A549 (cell line): ENCODE measurements around the gene SMIM43. TPM values are rescaled to one million over a fixed set of nuclear protein-coding genes. Genes with fewer than 3 reads are reported as not detected.
A peak's percentile ranks its signal among the peaks of the same experiment; 100 is the strongest.

Experiments
- ATAC-seq, 2 experiments: fragments of 200-7000 bp in 1 of 2; fragments of >200 bp in 1 of 2; cut with Nextera tagmentation in 1 of 2; cut with Tn5 transposase in 1 of 2; 3 replicates each; pipeline versions ENCODE4 v1.8.0 to v1.9.1; 2018 to 2020; ENCODE audit warnings: mild to moderate bottlenecking in 1 of 2, moderate library complexity in 1 of 2
- CTCF ChIA-PET: fragments of 300-600 bp; sonication (Branson Sonifier 250); formaldehyde crosslinking; extraction: SDS; loops from one replicate; lab custom pipeline; 2021; ENCODE audit warnings: antibody characterized with exemption, inconsistent platforms; lab: Yijun Ruan, JAX
- POLR2A ChIA-PET: fragments of 350-600 bp; formaldehyde crosslinking; extraction: SDS; loops from one replicate; lab custom pipeline; 2021; ENCODE audit warnings: antibody characterized with exemption, inconsistent platforms; lab: Yijun Ruan, JAX
- DNase-seq, 2 experiments: peaks; one replicate each; pipeline versions ENCODE4 v3.0.0 to v3.0.0-alpha.2; 2011 to 2016; ENCODE audit warnings: low read depth in 1 of 2, low spot score in 1 of 2
- FAIRE-seq: peaks from 2 replicates; lab custom pipeline; 2011; peaks lifted over from hg19 to GRCh38; lab: Jason Lieb, UNC
- H3K27ac ChIP-seq, 2 experiments: fragments of >200 bp; sonication (Bioruptor Twin); formaldehyde crosslinking; 3 replicates each; pipeline ENCODE4 v1.5.1; 2016 to 2017
- H3K4me1 ChIP-seq: fragments of >200 bp; sonication (Bioruptor Twin); formaldehyde crosslinking; 3 replicates; pipeline ENCODE4 v1.6.1; 2016
- H3K4me2 ChIP-seq: fragments of >200 bp; sonication (Bioruptor Twin); formaldehyde crosslinking; 3 replicates; pipeline ENCODE4 v1.6.1; 2016
- H3K4me3 ChIP-seq: fragments of >200 bp; sonication (Bioruptor Twin); formaldehyde crosslinking; 3 replicates; pipeline ENCODE4 v1.5.1; 2016
- H3K9me3 ChIP-seq: fragments of >200 bp; sonication (Bioruptor Twin); formaldehyde crosslinking; 3 replicates; pipeline ENCODE4 v1.6.1; 2016
- ATOH8 ChIP-seq: fragments of 250-450 bp; sonication (Bioruptor Pico); IDR thresholded peaks from 2 replicates; pipeline ENCODE4 v1.5.0; 2020; ENCODE audit warnings: low read depth, mild to moderate bottlenecking, moderate library complexity
- EHMT2 ChIP-seq: fragments of 200-600 bp; sonication (generic); IDR thresholded peaks from 2 replicates; pipeline ENCODE4 v1.6.1; 2016; ENCODE audit warnings: antibody characterized with exemption, low read depth, mild to moderate bottlenecking, moderate library complexity
- ELK1 ChIP-seq: fragments of 150-350 bp; IDR thresholded peaks from 2 replicates; pipeline ENCODE4 v1.6.1; 2014; ENCODE audit warnings: low read depth, mild to moderate bottlenecking, low read length
- HEYL ChIP-seq: fragments of 250-450 bp; sonication (Bioruptor Pico); IDR thresholded peaks from 2 replicates; pipeline ENCODE4 v1.8.0; 2021; ENCODE audit warnings: mild to moderate bottlenecking, moderate library complexity
- HOXB13 ChIP-seq: fragments of 250-450 bp; sonication (Bioruptor Pico); IDR thresholded peaks from 2 replicates; pipeline ENCODE4 v1.5.0; 2020; ENCODE audit warnings: low read depth, mild to moderate bottlenecking, moderate library complexity
- KDM5A ChIP-seq: fragments of 200-600 bp; sonication (generic); IDR thresholded peaks from 2 replicates; pipeline ENCODE4 v1.6.1; 2016; ENCODE audit warnings: antibody characterized with exemption, mild to moderate bottlenecking
- TP53 ChIP-seq: fragments of 250-450 bp; sonication (Bioruptor Pico); IDR thresholded peaks from 2 replicates; pipeline ENCODE4 v1.5.0; 2021; ENCODE audit warnings: mild to moderate bottlenecking, moderate library complexity
- ZC3H11A ChIP-seq: fragments of 450-650 bp; IDR thresholded peaks from 2 replicates; pipeline ENCODE4 v1.6.1; 2014; ENCODE audit warnings: antibody characterized with exemption, mild to moderate bottlenecking
- WGBS: methylation state at CpG from one replicate; pipeline ENCODE4 v1.1.6; 2017; ENCODE audit errors: missing lambda C conversion rate; 5-methylcytosine and 5-hydroxymethylcytosine counted together
- polyA plus RNA-seq, 4 experiments: library from polyadenylated mRNA; depleted of rRNA in 3 of 4; stranded (reverse); fragments of >200 nt; fragmentation: RNase III in 1 of 4; extraction: RNeasy Plus Mini Kit Qiagen cat#74134 plus additional on column Dnase treatment in 1 of 4; gene quantifications; 2 replicates in 3 of 4; 3 replicates in 1 of 4; pipeline ENCODE4 v1.2.3, GENCODE V29; 2011 to 2017

Gene SMIM43
- polyA plus RNA-seq, 2 of the 4 experiments (the other 2 are of a cell fraction): 0.12 to 0.45 TPM

GRCh38 chr4:121709766-121710405 lies 55.1 kb downstream of the SMIM43 start:
- FAIRE-seq (no peak), DNase-seq (no peak), ATAC-seq (no peak)
- Histone ChIP-seq H3K4me1 (peaks cover 25% of the 10 kb centered on the region), H3K4me3 (no peak overlapping the region), H3K27ac (peak overlapping the region; percentile 23 to 63; a peak in 1 of 6 replicates), H3K4me2 (peak overlapping the region; percentile 74; the same call in 2 of the 3 replicates), H3K9me3 (no peaks in the 10 kb centered on the region)
- ChIA-PET CTCF (interaction anchor here (0.6 to 1.3 kb wide), 2 partner anchors 14 to 450 kb away, joined by 3 read pairs; partner anchors contain the start of gene ANXA5), POLR2A (interaction anchor here (0.7 kb wide), 1 partner anchor 13 kb away, joined by 3 read pairs; no protein-coding TSS in a partner anchor)
- 97% methylated on average over 3 of the region's 3 CpGs for WGBS
- TF ChIP-seq TP53 (CRISPR knock-in tag): no peak
- TF ChIP-seq ATOH8: no peak
- no peak for TF ChIP-seq HEYL
- no peak for TF ChIP-seq ELK1
- no peak for TF ChIP-seq HOXB13
- no peak for TF ChIP-seq KDM5A
- TF ChIP-seq EHMT2: no peak
- no peak for TF ChIP-seq ZC3H11A

Other genes starting within 250 kb of the SMIM43 start
- gene ANXA5, start 68.2 kb downstream of the SMIM43 start, polyA plus RNA-seq (2011; rRNA removed): 330 and 356 TPM in 2 replicates
- gene ANXA5, start 68.2 kb downstream of the SMIM43 start, polyA plus RNA-seq (2017; fragmentation: RNase III; extraction: RNeasy Plus Mini Kit Qiagen cat#74134 plus additional on column Dnase treatment): 412 to 461 TPM (median 441 TPM) in 3 replicates
- gene EXOSC9, start 36.2 kb upstream of the SMIM43 start, polyA plus RNA-seq (2011; rRNA removed): 30.7 and 43.1 TPM in 2 replicates
- 31.6 to 36.2 TPM (median 33.6 TPM) in 3 replicates for gene EXOSC9, start 36.2 kb upstream of the SMIM43 start, polyA plus RNA-seq (2017; fragmentation: RNase III; extraction: RNeasy Plus Mini Kit Qiagen cat#74134 plus additional on column Dnase treatment)
- 44.2 and 51.0 TPM in 2 replicates for gene CCNA2, start 58.7 kb upstream of the SMIM43 start, polyA plus RNA-seq (2011; rRNA removed)
- gene CCNA2, start 58.7 kb upstream of the SMIM43 start, polyA plus RNA-seq (2017; fragmentation: RNase III; extraction: RNeasy Plus Mini Kit Qiagen cat#74134 plus additional on column Dnase treatment): 33.2 to 36.8 TPM (median 34.9 TPM) in 3 replicates
- gene BBS7, start 105.3 kb upstream of the SMIM43 start, polyA plus RNA-seq (2011; rRNA removed): 13.8 and 17.7 TPM in 2 replicates
- gene BBS7, start 105.3 kb upstream of the SMIM43 start, polyA plus RNA-seq (2017; fragmentation: RNase III; extraction: RNeasy Plus Mini Kit Qiagen cat#74134 plus additional on column Dnase treatment): 11.1 to 12.6 TPM (median 12.5 TPM) in 3 replicates
- 0.04 TPM in 1 of 2 replicates, not detected in the other for gene TRPC3, start 186.9 kb upstream of the SMIM43 start, polyA plus RNA-seq (2011; rRNA removed)
- gene TRPC3, start 186.9 kb upstream of the SMIM43 start, polyA plus RNA-seq (2017; fragmentation: RNase III; extraction: RNeasy Plus Mini Kit Qiagen cat#74134 plus additional on column Dnase treatment): 0.03 TPM in 1 of 3 replicates, not detected in the others